Fibroblast of the aortic adventitia (primary cell): ENCODE results near the gene MRC1. TPM values are rescaled to one million over a fixed set of nuclear protein-coding genes. Genes with fewer than 3 reads are reported as not detected.

Experiments used
- DNase-seq: peaks from one replicate; pipeline ENCODE4 v3.0.0-alpha.2; 2010; ENCODE audit warnings: low read depth
- H3K4me3 ChIP-seq: 2 replicates; pipeline ENCODE4 v1.5.1; 2011; ENCODE audit warnings: low read depth, mild to moderate bottlenecking, control low read depth, low read length, moderate library complexity
- CTCF ChIP-seq: IDR thresholded peaks from 2 replicates; pipeline ENCODE4 v1.5.1; 2011; ENCODE audit warnings: mild to moderate bottlenecking, low read length, control low read depth, inconsistent platforms; ENCODE audit not compliant: insufficient read depth
- total RNA-seq: library from RNA; depleted of rRNA; stranded (reverse); fragments of >200 nt; gene quantifications from 2 replicates; pipeline ENCODE4 v1.2.3, GENCODE V29; 2012; ENCODE audit warnings: low replicate concordance

MRC1 gene
- total RNA-seq, 1 donor, result 0.09 TPM

GRCh38 chr10:17793823-17794644 is 15.1 kb upstream of the MRC1 start:
- H3K4me3 ChIP-seq, result no peak overlapping the region
- no peak for DNase-seq
- no peak for TF ChIP-seq CTCF

- DNase-seq, result no peak
- no peak overlapping the region for H3K4me3 ChIP-seq
- TF ChIP-seq CTCF, result no peak
Observed at GRCh38 chr10:17795083-17795482, 14.1 kb upstream of the MRC1 start.

GRCh38 chr10:17795813-17796594 is 13.1 kb upstream of the MRC1 start:
- no peak for DNase-seq
- H3K4me3 ChIP-seq, result no peak overlapping the region
- no peak for TF ChIP-seq CTCF

GRCh38 chr10:17801507-17801906 is 7.6 kb upstream of the MRC1 start:
- TF ChIP-seq CTCF, result no peak
- no peak overlapping the region for H3K4me3 ChIP-seq
- no peak for DNase-seq

GRCh38 chr10:17802350-17802749 is 6.8 kb upstream of the MRC1 start:
- TF ChIP-seq CTCF, result no peak
- no peak for DNase-seq
- H3K4me3 ChIP-seq, result no peak overlapping the region

GRCh38 chr10:17802976-17803375 is 6.2 kb upstream of the MRC1 start:
- no peak overlapping the region for H3K4me3 ChIP-seq
- TF ChIP-seq CTCF, result no peak
- DNase-seq, result peak; percentile 61
